GM12874 (cell line): ENCODE data around the gene GNRH2.

Experiments used
- TF ChIP-seq, protein P1 (sequence below): IDR thresholded peaks from 2 replicates; pipeline ENCODE4 v1.5.1; 2011; ENCODE audit warnings: low read depth, mild to moderate bottlenecking, control low read depth, low read length, moderate library complexity; ENCODE audit not compliant: insufficient read depth

The GNRH2 gene

DNA sequence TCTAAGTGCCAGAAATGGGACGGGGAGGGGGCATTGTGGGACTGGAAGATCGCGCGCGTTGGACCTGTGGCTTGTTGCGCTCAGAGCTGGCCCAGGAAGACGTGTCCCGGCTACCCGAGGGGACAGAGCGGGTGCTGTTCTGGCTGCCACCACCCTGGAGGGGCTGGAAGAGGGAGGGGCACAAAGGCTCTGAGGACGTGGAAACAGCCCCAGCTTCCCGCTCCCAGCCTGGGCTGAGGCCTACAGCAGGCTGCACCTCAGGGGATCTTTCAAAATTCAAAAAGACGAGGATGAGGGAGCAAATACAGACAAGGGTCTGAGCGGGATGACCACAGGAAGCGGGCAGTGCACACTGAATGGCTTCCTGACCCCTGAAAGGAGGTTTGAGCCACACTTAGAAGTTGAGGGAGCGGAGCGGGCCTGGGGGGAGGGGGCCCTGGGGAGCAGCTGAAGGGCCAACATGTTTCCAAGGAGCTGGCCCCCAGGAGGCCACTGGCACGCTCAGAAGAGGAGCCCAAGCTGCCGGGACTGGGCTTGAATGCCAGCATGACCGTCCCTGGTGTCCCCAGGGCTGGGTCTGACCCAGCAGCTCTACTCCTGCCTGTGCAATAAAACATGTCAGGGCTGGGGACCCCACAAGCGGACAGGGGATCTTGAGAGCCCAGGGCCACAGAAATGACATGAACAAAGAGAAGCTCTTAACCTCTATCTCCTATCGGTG, 29.3 kb downstream of the GNRH2 start:
- TF ChIP-seq, protein P1, sequence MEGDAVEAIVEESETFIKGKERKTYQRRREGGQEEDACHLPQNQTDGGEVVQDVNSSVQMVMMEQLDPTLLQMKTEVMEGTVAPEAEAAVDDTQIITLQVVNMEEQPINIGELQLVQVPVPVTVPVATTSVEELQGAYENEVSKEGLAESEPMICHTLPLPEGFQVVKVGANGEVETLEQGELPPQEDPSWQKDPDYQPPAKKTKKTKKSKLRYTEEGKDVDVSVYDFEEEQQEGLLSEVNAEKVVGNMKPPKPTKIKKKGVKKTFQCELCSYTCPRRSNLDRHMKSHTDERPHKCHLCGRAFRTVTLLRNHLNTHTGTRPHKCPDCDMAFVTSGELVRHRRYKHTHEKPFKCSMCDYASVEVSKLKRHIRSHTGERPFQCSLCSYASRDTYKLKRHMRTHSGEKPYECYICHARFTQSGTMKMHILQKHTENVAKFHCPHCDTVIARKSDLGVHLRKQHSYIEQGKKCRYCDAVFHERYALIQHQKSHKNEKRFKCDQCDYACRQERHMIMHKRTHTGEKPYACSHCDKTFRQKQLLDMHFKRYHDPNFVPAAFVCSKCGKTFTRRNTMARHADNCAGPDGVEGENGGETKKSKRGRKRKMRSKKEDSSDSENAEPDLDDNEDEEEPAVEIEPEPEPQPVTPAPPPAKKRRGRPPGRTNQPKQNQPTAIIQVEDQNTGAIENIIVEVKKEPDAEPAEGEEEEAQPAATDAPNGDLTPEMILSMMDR = no peak

DNA sequence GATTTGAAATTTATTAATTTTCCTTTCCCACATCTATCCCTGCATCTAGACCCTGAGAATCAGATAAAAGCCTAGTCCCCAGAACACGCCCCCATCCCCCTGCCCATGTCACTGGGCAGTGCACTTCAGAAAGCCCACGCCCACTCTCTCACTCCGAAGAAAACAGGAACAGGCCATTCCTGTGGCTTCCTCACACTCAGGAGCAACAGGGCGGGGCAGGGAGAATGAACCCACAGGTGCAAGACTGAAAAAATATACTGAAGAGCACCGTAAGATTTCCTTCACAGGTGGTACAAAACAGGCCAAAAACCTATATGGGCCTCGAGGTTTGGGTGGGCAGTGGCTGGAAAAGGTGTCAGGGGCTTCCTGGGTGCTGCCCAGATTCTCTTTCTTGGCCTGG, 31.4 kb downstream of the GNRH2 start:
- TF ChIP-seq, protein P1 = no peak

DNA sequence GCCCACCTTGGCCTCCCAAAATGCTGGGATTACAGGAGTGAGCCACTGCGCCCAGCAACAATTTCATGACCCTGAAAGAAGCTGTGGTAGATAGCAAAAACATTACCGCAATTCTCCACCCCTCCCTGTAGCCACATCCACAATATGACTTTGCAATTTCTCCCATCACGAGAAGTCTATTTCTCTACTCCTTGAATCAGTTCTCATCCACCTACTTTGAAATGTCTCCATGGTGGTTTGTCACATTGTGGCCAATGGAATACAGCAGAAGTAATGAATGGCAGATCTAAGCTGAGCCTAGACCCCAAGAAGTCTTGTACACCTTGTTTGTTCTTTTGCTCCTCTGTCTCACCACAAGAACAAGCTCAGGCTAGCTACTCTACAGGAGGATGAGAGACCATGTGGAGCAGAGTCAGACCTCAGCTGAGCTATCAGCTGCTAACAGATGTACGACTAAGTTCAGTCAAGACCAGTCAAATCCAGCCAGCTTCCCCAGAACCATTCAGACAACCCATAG, 34.3 kb downstream of the GNRH2 start:
- TF ChIP-seq, protein P1 = no peak

DNA sequence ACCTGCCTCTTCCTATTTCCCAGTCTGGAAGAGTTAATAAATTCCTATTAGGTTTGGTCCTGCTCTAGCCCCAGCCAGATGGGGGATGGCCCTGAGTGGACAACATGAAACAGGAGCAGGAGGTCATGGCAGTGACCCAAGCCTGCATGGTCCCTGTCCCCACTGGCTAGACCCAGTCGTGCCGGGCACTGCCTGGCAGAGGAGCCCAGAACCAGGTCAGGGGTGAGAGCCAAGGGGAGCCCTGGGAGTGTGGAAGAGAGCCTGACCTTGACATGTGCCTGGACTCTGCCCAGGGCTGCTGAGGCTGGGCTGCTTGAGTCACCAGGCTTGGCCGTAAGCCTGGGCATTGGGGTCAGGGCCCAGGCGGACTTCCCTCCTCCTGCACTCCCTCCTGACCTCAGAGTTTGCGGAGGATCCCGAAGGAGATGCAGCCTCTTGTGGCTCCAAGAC, 37.5 kb downstream of the GNRH2 start:
- TF ChIP-seq, protein P1 = no peak

DNA sequence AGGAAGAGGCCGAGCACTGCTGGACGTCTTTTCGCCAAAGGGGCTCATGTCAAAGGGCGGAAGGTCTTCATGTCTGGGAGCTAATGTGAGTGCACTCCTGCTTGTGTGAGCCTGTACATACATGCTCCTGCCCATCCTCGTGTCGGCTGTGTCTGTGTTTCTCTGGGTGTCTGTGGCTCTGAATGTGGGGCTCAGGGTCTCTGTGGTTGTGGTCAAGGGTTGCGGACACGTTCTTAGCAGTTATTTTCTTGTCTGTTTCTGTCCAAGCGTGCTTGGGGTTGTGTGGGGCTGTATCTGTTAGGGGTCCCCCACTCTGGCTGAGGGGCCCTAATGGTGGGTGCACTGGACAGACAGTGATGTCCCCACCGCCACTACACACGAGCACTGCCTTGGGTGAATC, 38.2 kb downstream of the GNRH2 start:
- TF ChIP-seq, protein P1 = no peak

DNA sequence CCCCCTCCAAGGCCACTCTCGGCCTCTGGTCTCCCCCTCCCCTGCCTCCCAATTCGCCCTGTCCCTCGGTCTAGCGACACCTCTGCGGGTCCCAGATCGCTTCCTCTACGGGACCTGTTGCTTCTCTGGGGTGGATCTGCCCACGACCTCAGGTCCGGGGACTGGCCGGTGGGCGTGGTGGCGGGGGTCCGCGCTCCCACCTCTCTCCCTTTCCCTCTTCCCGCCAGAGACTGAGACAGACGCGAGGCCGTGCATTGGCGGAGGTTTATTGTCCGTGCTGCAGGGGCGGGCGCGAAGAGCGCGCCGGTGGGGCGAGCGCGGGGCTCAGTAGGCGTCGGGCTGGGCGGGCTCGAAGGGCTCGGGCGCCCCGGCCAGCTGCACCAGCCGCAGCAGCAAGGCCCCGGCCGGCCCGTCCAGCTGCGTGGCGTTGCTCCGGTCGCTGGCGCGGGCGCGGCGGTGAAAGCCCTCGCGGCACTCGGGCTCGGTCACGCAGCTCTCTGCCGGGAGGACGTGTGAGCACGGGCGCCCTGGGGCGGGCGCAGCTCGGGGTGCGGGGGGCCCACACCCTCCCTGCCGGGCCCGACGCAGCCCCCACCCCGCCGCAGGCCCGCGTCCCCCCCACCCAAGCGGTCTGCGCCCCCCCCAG, 39.0 kb downstream of the GNRH2 start:
- TF ChIP-seq, protein P1 = no peak

DNA sequence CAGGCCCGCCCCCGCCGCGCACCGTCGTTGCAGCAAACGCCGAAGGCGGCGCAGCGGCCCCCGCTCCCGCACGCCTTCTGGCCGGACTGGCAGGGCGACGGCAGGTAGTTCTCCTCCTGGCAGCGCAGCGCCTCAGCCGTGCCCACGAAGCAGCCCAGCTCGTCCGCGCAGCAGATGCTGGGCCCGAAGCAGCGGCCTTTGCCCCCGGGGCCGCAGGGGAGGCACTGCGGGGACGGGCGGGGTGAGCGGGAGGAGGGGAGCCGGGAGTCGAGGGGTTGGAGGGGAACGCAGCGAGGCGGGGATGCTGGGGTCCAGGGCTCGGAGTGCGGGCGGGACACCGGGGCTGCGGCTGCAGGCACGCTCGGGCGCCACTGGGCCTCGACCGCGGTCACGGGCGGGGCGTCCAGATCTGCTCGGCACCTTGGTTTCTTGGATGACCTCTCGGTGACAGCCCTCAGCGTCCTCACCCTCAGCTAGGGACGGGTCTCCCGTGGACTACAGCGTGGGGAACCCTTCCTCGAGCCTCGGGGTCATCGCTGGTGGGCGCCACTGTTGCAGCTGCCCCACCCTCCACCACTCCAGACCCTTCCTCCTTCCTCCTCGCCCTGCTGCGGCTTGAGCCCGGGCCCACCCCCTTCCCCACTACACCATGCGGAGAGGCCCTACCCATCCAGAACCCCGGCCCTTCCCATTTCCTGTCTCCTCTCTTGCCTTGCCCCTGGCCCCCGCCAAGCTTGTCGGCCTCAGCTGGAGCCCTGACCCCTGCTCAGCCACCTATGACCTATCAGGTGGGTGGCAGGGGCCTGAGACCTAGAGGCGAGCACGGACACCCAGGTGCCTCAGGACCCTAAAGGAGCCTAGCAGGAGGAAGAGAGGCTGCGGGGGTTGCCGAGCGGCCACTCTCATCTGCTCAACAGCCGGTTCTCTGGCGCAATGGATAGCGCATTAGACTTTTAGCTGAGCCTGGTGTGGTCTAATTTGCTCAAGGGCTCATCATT, 39.8 kb downstream of the GNRH2 start:
- TF ChIP-seq, protein P1 = no peak
